Stimulated activated CD8-positive, alpha-beta memory T cell treated with anti-CD3 and anti-CD28 coated beads, Interleukin-4, amount 100 ng/mL, for 1 hour (primary cell): ENCODE data around the gene SYNM.

Source experiments
- DNase-seq, 2 donors: peaks; one replicate each; pipeline ENCODE4 v3.0.0-alpha.2; 2020; ENCODE audit warnings: low read depth in 2 of 2, low spot score in 1 of 2

Gene SYNM

DNA sequence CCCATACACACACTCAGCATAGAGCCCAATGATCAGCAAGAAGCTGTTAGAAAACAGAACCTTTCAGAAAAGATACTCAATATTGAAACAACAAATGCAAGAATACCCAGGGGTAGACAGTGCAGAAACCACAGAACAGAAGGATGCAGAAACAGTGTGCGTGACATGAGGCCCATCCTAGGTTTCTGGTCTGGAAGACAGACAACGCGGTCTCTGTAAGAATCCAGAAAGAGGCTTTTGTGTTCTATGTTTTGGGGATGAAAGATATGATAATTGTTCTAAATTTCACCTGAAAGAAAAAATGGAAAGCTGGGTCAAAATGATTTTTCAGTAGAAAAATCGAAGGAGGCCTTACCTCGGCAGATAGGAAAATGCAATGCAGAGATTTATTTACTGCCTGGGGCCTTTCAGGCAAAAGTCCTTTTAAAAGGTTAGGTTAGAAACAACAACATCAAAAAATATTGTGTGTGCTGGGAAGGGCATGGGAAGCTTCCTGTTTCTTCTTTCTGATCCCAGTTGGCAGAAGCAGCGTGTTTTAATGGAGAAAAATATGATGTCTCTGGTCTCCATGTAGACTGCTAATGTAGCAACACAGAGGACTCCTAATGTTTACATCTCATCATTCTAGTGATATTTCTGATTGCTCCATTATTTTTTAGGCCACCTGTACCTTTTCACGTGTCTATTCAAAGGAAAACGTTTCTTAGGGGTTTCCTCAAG is 17.0 kb downstream of the SYNM start:
- no peak for DNase-seq

DNA sequence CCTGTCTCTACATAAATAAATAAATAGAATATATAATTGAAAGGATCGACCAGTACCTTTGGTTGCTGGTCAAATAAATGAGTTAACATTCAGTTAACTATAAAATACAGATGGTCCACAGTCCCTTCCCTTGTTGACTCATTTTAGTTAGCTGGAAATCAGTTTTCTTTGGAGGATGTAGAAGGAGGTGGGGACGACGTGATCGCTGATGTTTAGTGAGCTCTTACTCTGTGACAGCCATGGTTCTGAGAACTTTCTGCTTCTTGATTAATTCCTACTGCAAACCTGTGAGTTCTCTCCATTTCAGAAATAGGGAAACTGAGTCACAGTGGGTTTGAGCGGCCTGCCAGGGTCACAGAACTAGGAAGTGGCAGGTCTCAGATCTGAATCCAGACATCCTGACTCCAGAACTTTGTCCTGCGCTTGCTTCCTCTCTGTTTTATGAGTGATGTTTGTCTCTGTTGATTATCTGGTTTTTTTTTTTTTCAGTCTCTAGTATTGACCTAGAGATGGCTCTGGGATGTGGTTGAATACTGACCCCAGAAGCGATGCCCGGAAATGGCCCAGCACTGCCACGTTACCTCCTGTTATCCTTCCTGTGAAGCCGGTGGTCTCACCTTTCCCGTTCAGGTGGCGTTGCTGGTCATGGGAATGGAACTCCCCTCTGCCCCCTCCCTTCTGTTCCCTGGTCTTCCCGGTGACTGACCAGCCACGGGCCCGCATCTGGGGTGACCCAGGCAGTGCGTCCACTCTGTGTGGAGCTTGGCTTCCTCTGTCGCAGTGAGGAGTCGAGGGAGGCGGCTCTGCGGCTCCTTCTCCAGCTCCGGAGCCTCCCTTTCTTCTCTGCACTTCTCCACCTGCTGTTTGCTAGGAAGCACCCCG is 18.2 kb downstream of the SYNM start:
- no peak for DNase-seq

DNA sequence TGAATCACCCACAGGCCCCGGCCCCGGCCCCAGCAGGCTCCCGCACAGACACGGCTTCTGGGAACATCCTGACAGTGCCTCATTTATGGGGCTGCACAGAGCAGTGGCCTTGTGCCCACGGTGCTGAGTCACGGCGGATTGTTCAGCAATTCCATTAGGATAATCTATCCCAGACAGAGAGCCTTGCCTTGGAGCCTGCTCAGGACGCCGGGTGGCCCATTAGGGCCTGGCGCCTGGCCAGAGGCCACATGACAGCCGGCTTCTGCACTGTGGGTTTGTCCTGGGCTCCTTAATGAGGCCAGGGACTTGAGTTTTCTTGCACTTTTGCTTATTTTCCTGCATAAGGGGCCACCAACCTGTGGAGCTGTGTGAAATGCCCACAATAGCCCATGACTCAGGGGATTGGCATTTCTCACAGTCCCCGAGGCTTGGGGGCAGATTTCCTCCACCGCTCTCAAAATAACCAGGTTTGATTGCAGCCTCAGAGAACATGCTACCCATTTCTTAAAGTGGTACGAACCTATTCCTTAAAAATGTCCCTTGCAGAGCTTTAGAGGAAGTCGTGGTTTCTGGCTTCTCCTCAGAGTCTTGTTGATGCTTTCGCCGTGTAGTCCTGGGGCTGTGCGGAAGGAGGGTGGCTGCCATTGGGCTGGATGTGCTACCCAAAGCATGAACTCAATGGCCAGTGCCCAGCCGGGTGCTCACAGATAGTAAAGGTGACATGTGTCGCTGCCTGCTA is 19.0 kb downstream of the SYNM start:
- DNase-seq, result no peak

DNA sequence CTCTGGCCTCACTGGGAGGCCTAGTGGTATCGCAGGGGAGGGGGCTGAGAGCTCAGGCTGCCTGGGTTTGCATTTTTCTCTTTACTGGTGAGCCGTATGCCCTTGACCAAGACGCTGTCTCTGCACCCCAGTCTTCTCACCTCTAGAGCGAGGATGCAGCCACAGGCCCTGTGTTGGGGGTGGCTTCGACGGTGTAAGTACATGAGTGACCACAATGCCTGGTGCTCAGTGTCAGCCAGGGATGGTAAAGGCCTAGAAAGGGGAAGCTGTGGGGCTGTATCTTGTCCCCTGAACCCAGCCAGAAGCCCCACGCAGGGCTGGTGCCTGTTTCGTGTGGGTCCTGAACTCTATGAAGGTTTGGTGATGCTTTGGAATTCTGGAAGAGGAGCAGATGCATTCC is 19.8 kb downstream of the SYNM start:
- no peak for DNase-seq

DNA sequence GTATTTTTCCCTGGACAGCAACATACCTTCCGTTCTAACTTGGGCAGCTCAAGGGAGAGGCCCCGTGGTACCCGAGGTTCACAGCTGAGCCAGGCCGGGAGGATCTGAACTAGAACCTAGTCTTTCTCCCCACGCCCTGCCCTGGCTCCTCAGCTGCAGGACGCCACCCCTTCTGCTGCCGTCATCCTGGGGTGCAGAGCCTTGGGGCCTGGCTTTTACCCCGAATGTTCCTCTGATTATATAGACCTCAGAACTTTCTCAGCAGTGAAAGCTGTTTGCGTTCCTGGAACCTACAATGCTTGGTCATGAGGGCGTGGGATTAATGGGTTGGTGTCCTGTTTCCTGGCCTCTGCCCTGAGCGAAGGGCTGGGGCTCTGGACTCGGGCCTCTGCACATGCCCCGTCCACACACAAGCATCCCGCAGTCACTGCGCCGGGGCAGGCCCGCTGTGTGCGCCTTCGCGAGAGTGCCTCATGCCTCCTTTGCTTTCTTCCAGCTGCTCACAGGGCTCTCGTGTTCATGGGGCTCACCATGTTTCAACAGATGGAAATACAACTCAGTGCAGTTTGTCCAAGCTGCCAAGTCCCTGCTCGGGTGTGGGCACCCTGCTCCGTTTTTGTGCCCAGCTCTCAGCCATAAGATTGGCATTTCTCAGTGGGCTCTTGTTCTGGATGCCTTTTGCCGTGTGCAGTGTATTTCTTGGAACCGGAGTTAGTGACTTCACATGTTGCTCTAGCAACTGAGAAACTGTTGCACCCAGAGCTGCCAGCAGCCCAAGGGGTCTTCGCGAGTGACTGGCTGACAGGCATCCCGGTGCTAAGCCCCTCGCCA is 20.4 kb downstream of the SYNM start:
- no peak for DNase-seq

DNA sequence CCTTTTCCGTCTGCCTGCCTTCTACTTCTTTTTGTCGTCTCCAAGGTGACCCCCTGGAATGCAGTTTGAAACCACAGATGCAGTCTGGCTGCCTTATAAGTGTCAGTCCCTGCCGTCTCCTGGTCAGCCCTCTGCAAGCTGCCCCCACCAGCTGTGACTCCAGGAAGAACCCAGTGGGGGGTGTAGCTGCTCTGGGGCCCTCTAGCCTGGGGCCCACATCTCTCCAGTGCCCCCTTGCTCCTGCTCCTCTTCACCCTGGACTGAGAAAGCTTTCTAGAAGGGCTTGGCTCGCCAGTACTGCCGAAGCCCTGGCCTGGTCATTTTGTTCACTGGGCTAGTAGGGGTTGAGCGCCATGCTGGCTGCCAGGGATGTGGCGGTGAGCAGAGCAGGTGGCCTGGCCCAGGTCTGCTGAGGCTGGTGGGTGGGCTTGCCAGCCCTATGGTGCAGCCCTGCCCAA is 21.3 kb downstream of the SYNM start:
- DNase-seq, result no peak

DNA sequence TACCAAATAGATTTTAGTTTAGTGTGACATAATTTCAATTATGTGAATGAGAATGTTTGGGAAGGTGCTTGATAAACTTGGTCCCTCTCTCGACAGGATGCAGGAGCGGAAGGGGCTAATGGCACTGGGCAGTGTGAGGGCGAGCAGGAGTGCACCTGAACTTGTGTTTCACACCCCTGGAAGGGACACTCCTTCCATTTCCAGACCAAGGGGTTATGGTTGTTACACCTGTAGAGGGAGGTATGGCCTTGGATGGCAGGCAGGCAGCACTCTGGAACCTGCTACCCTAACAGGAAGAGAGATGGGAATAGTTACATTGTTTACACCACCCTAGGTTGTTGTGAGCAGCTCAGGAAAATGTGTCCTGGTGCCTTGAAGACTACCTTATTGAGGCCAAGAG is 22.1 kb downstream of the SYNM start:
- DNase-seq, result no peak

DNA sequence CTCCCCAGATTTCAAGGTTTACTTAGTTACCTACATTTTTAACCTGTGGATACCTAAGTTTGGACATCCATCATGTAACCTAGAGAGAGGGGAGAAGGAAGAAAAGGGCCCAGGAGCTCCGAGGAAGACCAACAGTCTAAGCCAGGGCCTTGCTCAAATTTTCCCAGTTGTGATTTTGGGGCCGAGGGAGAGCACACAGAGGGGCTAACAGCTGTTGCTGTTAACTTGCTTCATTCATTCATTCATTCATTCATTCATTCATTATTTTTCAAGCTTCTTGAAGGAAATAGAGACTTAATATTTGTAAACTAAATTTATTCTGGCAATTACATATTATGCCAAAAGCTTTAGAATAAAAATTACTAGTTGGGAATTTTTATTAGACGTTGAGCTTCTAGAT is 22.9 kb downstream of the SYNM start:
- DNase-seq, result no peak

DNA sequence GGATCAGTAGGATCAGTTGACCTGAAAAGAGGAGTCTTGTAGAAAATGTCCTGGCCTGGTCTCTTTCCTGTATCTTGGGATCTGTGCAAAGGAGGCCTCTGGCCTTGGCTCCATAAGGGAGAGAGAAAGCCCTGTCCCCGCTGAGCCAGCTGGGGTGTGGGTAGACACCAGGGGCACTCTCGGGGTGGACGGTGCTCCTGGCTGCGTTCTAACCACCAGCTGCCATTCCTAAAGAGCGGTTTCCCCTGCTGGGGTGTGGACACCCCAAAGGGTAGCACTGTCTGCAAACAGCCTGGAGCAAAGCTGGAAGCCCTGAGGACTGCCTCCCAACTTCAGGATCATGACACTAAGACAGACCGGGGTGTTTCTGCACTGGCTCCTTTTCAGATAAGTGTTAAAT is 23.5 kb downstream of the SYNM start:
- no peak for DNase-seq

DNA sequence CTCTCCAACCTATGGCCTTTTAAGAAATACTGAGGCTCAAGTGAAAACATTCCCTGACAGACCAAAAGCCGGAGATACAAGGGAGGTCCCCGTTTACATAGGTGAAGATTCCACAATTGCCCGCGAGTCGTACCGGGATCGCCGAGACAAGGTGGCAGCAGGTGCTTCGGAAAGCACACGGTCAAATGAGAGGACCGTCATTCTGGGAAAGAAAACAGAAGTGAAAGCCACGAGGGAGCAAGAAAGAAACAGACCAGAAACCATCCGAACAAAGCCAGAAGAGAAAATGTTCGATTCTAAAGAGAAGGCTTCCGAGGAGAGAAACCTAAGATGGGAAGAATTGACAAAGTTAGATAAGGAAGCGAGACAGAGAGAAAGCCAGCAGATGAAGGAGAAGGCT is 24.8 kb downstream of the SYNM start:
- no peak for DNase-seq

DNA sequence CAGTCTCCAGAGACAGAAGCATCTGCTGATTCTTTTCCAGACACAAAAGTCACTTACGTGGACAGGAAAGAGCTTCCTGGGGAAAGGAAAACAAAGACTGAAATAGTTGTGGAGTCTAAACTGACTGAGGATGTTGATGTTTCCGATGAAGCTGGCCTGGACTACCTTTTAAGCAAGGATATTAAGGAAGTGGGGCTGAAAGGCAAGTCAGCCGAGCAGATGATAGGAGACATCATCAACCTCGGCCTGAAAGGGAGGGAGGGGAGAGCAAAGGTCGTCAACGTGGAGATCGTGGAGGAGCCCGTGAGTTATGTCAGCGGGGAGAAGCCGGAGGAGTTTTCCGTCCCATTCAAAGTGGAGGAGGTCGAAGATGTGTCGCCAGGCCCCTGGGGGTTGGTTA is 25.4 kb downstream of the SYNM start:
- DNase-seq, result no peak

DNA sequence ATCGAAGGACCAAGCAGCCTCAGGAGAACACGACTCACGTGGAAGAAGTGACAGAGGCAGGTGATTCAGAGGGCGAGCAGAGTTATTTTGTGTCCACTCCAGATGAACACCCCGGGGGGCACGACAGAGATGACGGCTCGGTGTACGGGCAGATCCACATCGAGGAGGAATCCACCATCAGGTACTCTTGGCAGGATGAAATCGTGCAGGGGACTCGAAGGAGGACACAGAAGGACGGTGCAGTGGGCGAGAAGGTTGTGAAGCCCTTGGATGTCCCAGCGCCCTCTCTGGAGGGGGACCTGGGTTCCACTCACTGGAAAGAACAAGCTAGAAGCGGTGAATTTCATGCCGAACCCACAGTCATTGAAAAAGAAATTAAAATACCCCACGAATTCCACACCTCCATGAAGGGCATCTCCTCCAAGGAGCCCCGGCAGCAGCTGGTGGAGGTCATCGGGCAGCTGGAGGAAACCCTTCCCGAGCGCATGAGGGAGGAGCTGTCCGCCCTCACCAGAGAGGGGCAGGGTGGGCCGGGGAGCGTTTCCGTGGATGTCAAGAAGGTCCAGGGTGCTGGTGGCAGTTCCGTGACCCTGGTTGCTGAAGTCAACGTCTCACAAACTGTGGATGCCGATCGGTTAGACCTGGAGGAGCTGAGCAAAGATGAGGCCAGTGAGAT is 26.0 kb downstream of the SYNM start:
- no peak for DNase-seq

DNA sequence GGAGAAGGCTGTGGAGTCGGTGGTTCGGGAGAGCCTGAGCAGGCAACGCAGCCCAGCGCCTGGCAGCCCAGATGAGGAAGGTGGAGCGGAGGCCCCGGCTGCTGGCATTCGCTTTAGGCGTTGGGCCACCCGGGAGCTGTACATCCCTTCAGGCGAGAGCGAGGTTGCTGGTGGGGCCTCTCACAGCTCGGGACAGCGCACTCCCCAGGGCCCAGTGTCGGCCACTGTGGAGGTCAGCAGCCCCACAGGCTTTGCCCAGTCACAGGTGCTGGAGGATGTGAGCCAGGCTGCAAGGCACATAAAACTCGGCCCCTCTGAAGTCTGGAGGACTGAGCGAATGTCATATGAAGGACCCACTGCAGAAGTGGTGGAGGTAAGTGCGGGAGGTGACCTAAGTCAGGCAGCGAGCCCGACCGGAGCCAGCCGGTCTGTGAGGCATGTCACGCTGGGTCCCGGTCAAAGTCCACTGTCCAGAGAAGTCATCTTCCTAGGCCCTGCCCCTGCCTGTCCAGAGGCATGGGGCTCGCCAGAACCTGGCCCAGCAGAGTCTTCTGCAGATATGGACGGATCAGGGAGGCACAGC is 26.7 kb downstream of the SYNM start:
- DNase-seq, result no peak

DNA sequence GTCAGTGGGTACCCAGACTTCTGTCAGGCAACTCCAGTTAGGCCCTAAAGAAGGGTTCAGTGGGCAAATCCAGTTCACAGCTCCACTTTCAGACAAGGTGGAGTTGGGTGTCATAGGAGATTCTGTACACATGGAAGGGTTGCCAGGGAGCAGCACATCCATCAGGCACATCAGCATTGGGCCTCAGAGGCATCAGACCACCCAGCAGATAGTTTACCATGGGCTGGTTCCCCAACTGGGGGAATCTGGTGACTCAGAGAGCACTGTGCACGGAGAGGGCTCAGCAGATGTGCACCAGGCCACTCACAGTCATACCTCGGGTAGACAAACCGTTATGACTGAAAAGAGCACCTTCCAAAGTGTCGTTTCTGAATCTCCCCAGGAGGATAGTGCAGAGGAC is 27.2 kb downstream of the SYNM start:
- no peak for DNase-seq

DNA sequence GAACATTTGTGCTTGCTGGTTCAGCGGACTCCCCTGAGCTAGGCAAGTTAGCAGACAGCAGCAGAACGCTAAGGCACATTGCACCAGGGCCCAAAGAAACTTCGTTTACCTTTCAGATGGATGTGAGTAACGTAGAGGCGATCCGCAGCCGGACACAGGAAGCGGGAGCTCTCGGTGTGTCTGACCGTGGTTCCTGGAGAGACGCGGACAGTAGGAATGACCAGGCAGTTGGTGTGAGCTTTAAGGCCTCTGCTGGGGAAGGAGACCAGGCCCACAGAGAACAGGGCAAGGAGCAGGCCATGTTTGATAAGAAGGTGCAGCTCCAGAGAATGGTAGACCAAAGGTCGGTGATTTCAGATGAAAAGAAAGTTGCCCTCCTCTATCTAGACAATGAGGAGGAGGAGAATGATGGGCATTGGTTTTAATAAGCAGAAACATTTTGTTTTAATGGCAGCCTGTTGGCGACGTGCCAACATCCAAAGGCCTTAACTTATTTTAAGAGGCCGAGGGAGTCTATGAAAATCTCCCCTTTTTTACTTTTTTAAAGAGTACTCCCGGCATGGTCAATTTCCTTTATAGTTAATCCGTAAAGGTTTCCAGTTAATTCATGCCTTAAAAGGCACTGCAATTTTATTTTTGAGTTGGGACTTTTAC is 27.9 kb downstream of the SYNM start:
- no peak for DNase-seq

DNA sequence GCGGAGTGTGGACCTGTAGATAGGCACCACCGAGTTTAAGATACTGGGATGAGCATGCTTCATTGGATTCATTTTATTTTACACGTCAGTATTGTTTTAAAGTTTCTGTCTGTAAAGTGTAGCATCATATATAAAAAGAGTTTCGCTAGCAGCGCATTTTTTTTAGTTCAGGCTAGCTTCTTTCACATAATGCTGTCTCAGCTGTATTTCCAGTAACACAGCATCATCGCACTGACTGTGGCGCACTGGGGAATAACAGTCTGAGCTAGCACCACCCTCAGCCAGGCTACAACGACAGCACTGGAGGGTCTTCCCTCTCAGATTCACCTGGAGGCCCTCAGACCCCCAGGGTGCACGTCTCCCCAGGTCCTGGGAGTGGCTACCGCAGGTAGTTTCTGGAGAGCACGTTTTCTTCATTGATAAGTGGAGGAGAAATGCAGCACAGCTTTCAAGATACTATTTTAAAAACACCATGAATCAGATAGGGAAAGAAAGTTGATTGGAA is 29.5 kb downstream of the SYNM start:
- no peak for DNase-seq

DNA sequence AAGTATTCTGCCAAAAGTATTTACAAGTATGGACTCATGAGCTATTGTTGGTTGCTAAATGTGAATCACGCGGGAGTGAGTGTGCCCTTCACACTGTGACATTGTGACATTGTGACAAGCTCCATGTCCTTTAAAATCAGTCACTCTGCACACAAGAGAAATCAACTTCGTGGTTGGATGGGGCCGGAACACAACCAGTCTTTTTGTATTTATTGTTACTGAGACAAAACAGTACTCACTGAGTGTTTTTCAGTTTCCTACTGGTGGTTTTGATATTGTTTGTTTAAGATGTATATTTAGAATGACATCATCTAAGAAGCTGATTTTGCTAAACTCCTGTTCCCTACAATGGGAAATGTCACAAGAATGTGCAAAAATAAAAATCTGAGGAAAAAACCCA is 30.3 kb downstream of the SYNM start:
- no peak for DNase-seq

DNA sequence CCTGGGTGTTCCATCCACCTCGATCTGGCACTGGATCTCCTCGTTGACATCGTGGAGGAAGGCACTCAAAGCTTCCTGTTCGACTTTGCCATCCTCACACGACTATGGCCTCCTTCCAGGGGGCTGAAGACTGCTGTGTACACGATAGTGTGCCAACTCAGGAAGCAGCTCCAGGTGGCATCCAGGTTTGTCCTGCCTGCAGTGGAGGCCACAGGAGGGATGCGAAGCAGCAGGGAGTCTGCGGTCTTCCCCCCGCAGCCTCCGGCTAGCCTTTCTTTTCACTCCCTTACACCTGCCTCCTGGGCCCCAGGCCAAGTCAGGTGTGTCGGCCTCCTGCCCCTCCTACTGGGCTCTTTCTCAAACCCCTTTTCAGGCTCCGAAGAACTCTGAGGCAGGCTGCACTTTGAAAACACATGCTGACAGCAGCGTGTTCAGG is 32.2 kb downstream of the SYNM start:
- DNase-seq, result no peak

DNA sequence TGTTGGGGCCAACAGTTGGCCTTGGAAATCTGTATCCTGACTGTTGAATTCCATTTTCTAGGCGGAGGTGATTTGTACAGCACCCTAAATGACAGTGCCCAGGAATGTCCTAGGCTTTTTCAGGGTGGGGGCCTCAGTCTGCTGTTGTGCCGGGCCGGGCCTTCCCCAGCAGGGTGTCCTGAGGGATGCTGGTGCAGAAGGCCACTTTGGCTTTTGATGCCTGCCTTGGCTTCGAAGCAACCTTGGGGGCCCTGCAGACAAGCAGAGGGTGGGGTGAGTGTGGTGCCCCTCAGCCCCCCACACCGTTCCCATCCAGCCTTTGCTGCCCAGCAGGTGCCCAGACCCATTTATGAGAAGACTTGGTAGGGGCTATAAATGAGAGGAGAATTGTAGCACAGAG is 33.0 kb downstream of the SYNM start:
- no peak for DNase-seq
